GM23338 (cell line): Measurements from ENCODE around the gene C16orf74. TPM values are rescaled to one million over a fixed set of nuclear protein-coding genes. Genes with fewer than 3 reads are reported as not detected.
A peak's percentile ranks its signal among the peaks of the same experiment; 100 is the strongest.

Experiments used
- ATAC-seq: fragments of 200-7000 bp; cut with Tn5 transposase; 3 replicates; pipeline ENCODE4 v1.9.1; 2020
- DNase-seq: peaks from one replicate; pipeline ENCODE4 v3.0.0-alpha.2; 2015; ENCODE audit warnings: low spot score
- H2AFZ ChIP-seq: fragments of 200-600 bp; sonication (generic); 2 replicates; pipeline ENCODE4 v1.8.0; 2016; ENCODE audit warnings: antibody characterized with exemption, mild to moderate bottlenecking, moderate library complexity
- H3F3A ChIP-seq: fragments of 200-600 bp; sonication (generic); replicated peaks from 2 replicates; pipeline ENCODE4 v1.8.0; 2017; ENCODE audit warnings: antibody characterized with exemption, mixed run types, low read depth
- H3K27ac ChIP-seq: fragments of 200-600 bp; sonication (generic); 2 replicates; pipeline ENCODE4 v1.6.1; 2016; ENCODE audit warnings: low read depth
- H3K27me3 ChIP-seq: fragments of 200-600 bp; sonication (generic); 2 replicates; pipeline ENCODE4 v1.8.0; 2016; ENCODE audit warnings: mild to moderate bottlenecking, mixed run types, moderate library complexity; ENCODE audit not compliant: insufficient read depth
- H3K36me3 ChIP-seq: fragments of 200-600 bp; sonication (generic); 2 replicates; pipeline ENCODE4 v1.8.0; 2016; ENCODE audit warnings: mild to moderate bottlenecking; ENCODE audit not compliant: insufficient read depth
- H3K4me1 ChIP-seq: fragments of 200-600 bp; sonication (generic); 2 replicates; pipeline ENCODE4 v1.8.0; 2016; ENCODE audit warnings: mild to moderate bottlenecking, moderate library complexity; ENCODE audit not compliant: insufficient read depth
- H3K4me2 ChIP-seq: fragments of 200-600 bp; sonication (generic); 2 replicates; pipeline ENCODE4 v1.7.1; 2017; ENCODE audit warnings: mixed run types
- H3K4me3 ChIP-seq: fragments of 200-600 bp; sonication (generic); 2 replicates; pipeline ENCODE4 v1.6.1; 2016; ENCODE audit warnings: mixed run types
- H3K79me2 ChIP-seq: fragments of 200-600 bp; sonication (generic); replicated peaks from 2 replicates; pipeline ENCODE4 v1.8.0; 2017; ENCODE audit warnings: mild to moderate bottlenecking; ENCODE audit not compliant: insufficient read depth
- H3K9me2 ChIP-seq: fragments of 200-600 bp; sonication (generic); 2 replicates; pipeline ENCODE4 v1.8.0; 2017; ENCODE audit not compliant: insufficient read depth
- H4K20me1 ChIP-seq: fragments of 200-600 bp; sonication (generic); replicated peaks from 2 replicates; pipeline ENCODE4 v1.8.0; 2017; ENCODE audit warnings: mild to moderate bottlenecking; ENCODE audit not compliant: insufficient read depth
- H3K27ac Mint-ChIP-seq: 2 replicates; pipeline ENCODE4 v1.8.0; 2020; ENCODE audit warnings: inconsistent platforms, mild to moderate bottlenecking, moderate library complexity, mixed read lengths
- H3K27me3 Mint-ChIP-seq: 3 replicates; pipeline ENCODE4 v1.8.0; 2022; ENCODE audit warnings: low read depth, mild to moderate bottlenecking, moderate library complexity, mixed read lengths, inconsistent platforms; ENCODE audit not compliant: insufficient read depth, poor library complexity
- H3K36me3 Mint-ChIP-seq: 3 replicates; pipeline ENCODE4 v1.8.0; 2021; ENCODE audit warnings: low read depth, mild to moderate bottlenecking, inconsistent platforms, moderate library complexity, mixed read lengths
- H3K4me1 Mint-ChIP-seq: 3 replicates; pipeline ENCODE4 v1.8.0; 2020; ENCODE audit warnings: mild to moderate bottlenecking, inconsistent platforms, mixed read lengths
- H3K4me3 Mint-ChIP-seq: 3 replicates; pipeline ENCODE4 v1.8.0; 2021; ENCODE audit warnings: moderate library complexity, mild to moderate bottlenecking, inconsistent platforms, mixed read lengths
- H3K9me3 Mint-ChIP-seq: 3 replicates; pipeline ENCODE4 v1.8.0; 2020; ENCODE audit warnings: moderate library complexity, mild to moderate bottlenecking, inconsistent platforms, mixed read lengths
- CTCF ChIP-seq, 2 experiments: fragments of 200-600 bp in 1 of 2; sonication (generic) in 1 of 2; conservative IDR thresholded peaks; 2 replicates each; pipeline versions ENCODE4 v1.5.1 to v1.6.1; 2016 to 2017; ENCODE audit warnings: antibody characterized with exemption in 2 of 2, low read depth in 2 of 2, mild to moderate bottlenecking in 2 of 2, moderate library complexity in 1 of 2
- JUNB ChIP-seq: IDR thresholded peaks from one replicate; pipeline ENCODE4 v1.6.1; 2016; ENCODE audit warnings: antibody characterized with exemption; ENCODE audit not compliant: unreplicated experiment
- POLR2AphosphoS5 ChIP-seq: IDR thresholded peaks from 2 replicates; pipeline ENCODE4 v1.6.1; 2016; ENCODE audit warnings: antibody characterized with exemption, low read depth
- STAT1 ChIP-seq: IDR thresholded peaks from one replicate; pipeline ENCODE4 v1.6.1; 2016; ENCODE audit warnings: antibody characterized with exemption; ENCODE audit not compliant: unreplicated experiment
- ZNF462 ChIP-seq: fragments of 250-450 bp; sonication (Bioruptor Pico); IDR thresholded peaks from 2 replicates; pipeline ENCODE4 v1.5.0; 2020; ENCODE audit warnings: mild to moderate bottlenecking, moderate library complexity
- polyA plus RNA-seq: library from polyadenylated mRNA; unstranded; fragments of >200 nt; fragmentation: Nextera tagmentation; extraction: Ambion mirVana; gene quantifications from 2 replicates; pipeline ENCODE4 v1.2.1, GENCODE V29; 2016
- total RNA-seq: library from RNA; depleted of rRNA; stranded (reverse); fragments of >200 nt; shearing (Covaris generic); gene quantifications from 2 replicates; pipeline ENCODE4 v1.2.3, GENCODE V29; 2014

C16orf74 gene
- total and polyA plus RNA-seq, 2 experiments from 2014 or later = 12.1 to 19.1 TPM

- no peak for TF ChIP-seq ZNF462 (CRISPR knock-in tag)
Observed at GRCh38 chr16:85667841-85668413, 83.0 kb downstream of the C16orf74 start (continued).

- Histone ChIP-seq H3K4me2 (no peak overlapping the region), H3K4me1 (no peaks in the 10 kb centered on the region), H3K27me3 (no peaks in the 10 kb centered on the region), H3K9me2 (no peaks in the 10 kb centered on the region), H3F3A (peaks cover 23% of the 10 kb centered on the region), H3K36me3 (peaks cover 45% of the 10 kb centered on the region), H4K20me1 (peaks cover 13% of the 10 kb centered on the region), H3K79me2 (no peaks in the 10 kb centered on the region; the same call in 1 of the 2 replicates), H2AFZ (no peak overlapping the region), H3K4me3 (no peak overlapping the region), H3K27ac (0 out of 2 replicates have a peak overlapping the region, but pooled peaks have one; percentile 6)
- ATAC-seq (no peak), DNase-seq (no peak)
- H3K4me3 Mint-ChIP-seq = no peak overlapping the region
- peaks cover 93% of the 10 kb centered on the region for H3K36me3 Mint-ChIP-seq
- peaks cover 31% of the 10 kb centered on the region for H3K27me3 Mint-ChIP-seq
- H3K9me3 Mint-ChIP-seq = no peaks in the 10 kb centered on the region; the same call in 2 of the 3 replicates
- H3K27ac Mint-ChIP-seq = no peak overlapping the region
- H3K4me1 Mint-ChIP-seq = no peaks in the 10 kb centered on the region
- TF ChIP-seq ZNF462 (CRISPR knock-in tag) = no peak
- TF ChIP-seq JUNB = no peak
- no peak for TF ChIP-seq POLR2AphosphoS5
- TF ChIP-seq STAT1 = no peak
- TF ChIP-seq CTCF (conservative IDR thresholded peaks at IDR 0.05; ENCODE audit: low read depth in 2 of 2) = no peak
Observed at GRCh38 chr16:85667261-85667660, 83.6 kb downstream of the C16orf74 start.
